HepG2 (cell line): ENCODE measurements around the gene TNS4. TPM values are rescaled to one million over a fixed set of nuclear protein-coding genes. Genes with fewer than 3 reads are reported as not detected.

Source experiments
- ATAC-seq: fragments of 200-7000 bp; cut with Tn5 transposase; 3 replicates; pipeline ENCODE4 v1.9.1; 2020; ENCODE audit warnings: mild to moderate bottlenecking, moderate library complexity
- BruUV-seq: library from RNA; stranded (reverse); fragments of 400-500 nt; replicated peaks from 2 replicates; lab custom pipeline; 2021; lab: Mats Ljungman, UMichigan
- CTCF ChIA-PET: fragments of 300-600 bp; formaldehyde crosslinking; extraction: SDS; loops from one replicate; lab custom pipeline; 2021; ENCODE audit warnings: low total read pairs, inconsistent platforms, low intra/inter-chr PET ratio; lab: Yijun Ruan, JAX
- POLR2A ChIA-PET: fragments of 350-600 bp; sonication (Branson Sonifier 250); formaldehyde crosslinking; loops from one replicate; lab custom pipeline; 2020; ENCODE audit warnings: antibody characterized with exemption, inconsistent platforms; lab: Yijun Ruan, JAX
- DNase-seq: peaks from one replicate; pipeline ENCODE4 v3.0.0-alpha.2; 2015; ENCODE audit warnings: low spot score
- FAIRE-seq: peaks from 3 replicates; lab custom pipeline; 2011; peaks lifted over from hg19 to GRCh38; lab: Jason Lieb, UNC
- H2AFZ ChIP-seq: one replicate; pipeline ENCODE4 v1.6.1; 2011; ENCODE audit warnings: low read length, inconsistent platforms
- H3K27ac ChIP-seq: fragments of 300-600 bp; 3 replicates; pipeline ENCODE4 v1.8.0; 2011; ENCODE audit warnings: mixed run types, mild to moderate bottlenecking, mixed read lengths, low read length, inconsistent platforms; ENCODE audit not compliant: insufficient read depth; ENCODE audit errors: extremely low read length
- H3K27me3 ChIP-seq, 2 experiments: fragments of 200-600 bp in 1 of 2; 2 replicates in 1 of 2; 3 replicates in 1 of 2; pipeline versions ENCODE4 v1.6.0 to v1.8.0; 2011; ENCODE audit warnings: low read length in 2 of 2, mild to moderate bottlenecking in 2 of 2, moderate library complexity in 2 of 2, inconsistent platforms in 1 of 2; ENCODE audit not compliant: insufficient read depth in 2 of 2, control insufficient read depth in 1 of 2
- H3K36me3 ChIP-seq, 2 experiments: fragments of 200-600 bp in 1 of 2; replicated peaks in 1 of 2; 2 replicates in 1 of 2; 3 replicates in 1 of 2; pipeline versions ENCODE4 v1.5.1 to v1.8.0; 2011; ENCODE audit warnings: low read length in 2 of 2, inconsistent platforms in 1 of 2; ENCODE audit not compliant: insufficient read depth in 2 of 2, control insufficient read depth in 1 of 2
- H3K4me1 ChIP-seq: 2 replicates; pipeline ENCODE4 v1.5.1; 2012; ENCODE audit warnings: low read length, inconsistent platforms; ENCODE audit not compliant: insufficient read depth
- H3K4me2 ChIP-seq: 2 replicates; pipeline ENCODE4 v1.6.0; 2011; ENCODE audit warnings: low read depth, low read length, inconsistent platforms
- H3K4me3 ChIP-seq, 3 experiments: fragments of 200-600 bp in 1 of 3; sonication (generic), shearing (Covaris generic) in 1 of 3; replicated peaks in 1 of 3; 2 replicates each; pipeline ENCODE4 v1.5.1; 2011 to 2016; ENCODE audit warnings: low read length in 3 of 3, inconsistent platforms in 2 of 3, low read depth in 2 of 3, mild to moderate bottlenecking in 2 of 3, control low read depth in 1 of 3, mixed read lengths in 1 of 3; ENCODE audit not compliant: insufficient read depth in 1 of 3
- H3K79me2 ChIP-seq: one replicate; pipeline ENCODE4 v1.6.1; 2011; ENCODE audit warnings: low read length, inconsistent platforms; ENCODE audit not compliant: insufficient read depth
- H3K9ac ChIP-seq: 2 replicates; pipeline ENCODE4 v1.6.0; 2011; ENCODE audit warnings: mild to moderate bottlenecking, low read depth, low read length, inconsistent platforms; ENCODE audit not compliant: insufficient read depth
- H3K9me3 ChIP-seq: 2 replicates; pipeline ENCODE4 v1.5.1; 2012; ENCODE audit warnings: mild to moderate bottlenecking, low read length
- H4K20me1 ChIP-seq: 2 replicates; pipeline ENCODE4 v1.6.0; 2011; ENCODE audit warnings: inconsistent platforms, mild to moderate bottlenecking, low read length, moderate library complexity; ENCODE audit not compliant: insufficient read depth
- CERS6 ChIP-seq: sonication (generic); formaldehyde crosslinking; IDR thresholded peaks from 2 replicates; pipeline ENCODE4 v1.5.0; 2020; ENCODE audit warnings: missing genetic modification reagents
- MYC ChIP-seq: sonication (generic); formaldehyde crosslinking; IDR thresholded peaks from 2 replicates; pipeline ENCODE4 v1.9.0; 2021; ENCODE audit warnings: missing genetic modification reagents, borderline replicate concordance
- RBM22 ChIP-seq: fragments of 200-400 bp; formaldehyde crosslinking; optimal IDR thresholded peaks from 2 replicates; pipeline ENCODE3; 2017; ENCODE audit warnings: mild to moderate bottlenecking, low read length, moderate library complexity
- REL ChIP-seq: sonication (generic); formaldehyde crosslinking; conservative IDR thresholded peaks from 2 replicates; pipeline ENCODE4 v1.8.0; 2022; ENCODE audit warnings: mild to moderate bottlenecking, missing genetic modification reagents, moderate library complexity
- SP140L ChIP-seq: sonication (generic); formaldehyde crosslinking; IDR thresholded peaks from 2 replicates; pipeline ENCODE4 v1.4.0; 2020; ENCODE audit warnings: missing genetic modification reagents, borderline replicate concordance
- whole genome bisulfite sequencing: methylation state at CpG from one replicate; pipeline ENCODE4 v1.1.6; 2017; ENCODE audit warnings: low lambda C conversion rate; 5-methylcytosine and 5-hydroxymethylcytosine counted together
- in situ Hi-C: cut with HindIII; loops from 2 replicates; pipeline ENCODE4 v1.10.0; 2017; ENCODE audit warnings: low pct_unique_long_range_greater_than_20kb; ENCODE audit not compliant: extremely low pct_ligation_motif_present
- intact Hi-C: fragments of 100-400 bp; cut with micrococcal nuclease; formaldehyde crosslinking; loops from one replicate; pipeline ENCODE4 v1.10.0; 2022; ENCODE audit not compliant: unreplicated experiment
- polyA plus RNA-seq, 8 experiments: library from polyadenylated mRNA; depleted of rRNA in 3 of 8; stranded (reverse) in 7 of 8; unstranded in 1 of 8; fragments of >200 nt; fragmentation: Illumina TruSeq in 4 of 8; extraction: Trizol in 4 of 8; gene quantifications; 2 replicates each; pipeline versions ENCODE4 v1.2.1 to v1.2.3, GENCODE V29; 2011 to 2016; ENCODE audit warnings: low read depth in 4 of 8, missing spikeins in 1 of 8, mixed read lengths in 1 of 8; ENCODE audit not compliant: insufficient read depth in 1 of 8
- total RNA-seq, 5 experiments: library from RNA; depleted of rRNA; stranded (reverse); fragments of >200 nt; fragmentation: Illumina TruSeq; extraction: Trizol; gene quantifications; 2 replicates each; pipeline ENCODE4 v1.2.3, GENCODE V29; 2016; ENCODE audit warnings: low read depth in 1 of 5

Gene TNS4
- total and polyA plus RNA-seq, 2 of the 13 experiments (the other 11 are each of a cell fraction or from before 2014, with no cell fraction given) = 0.58 to 2.1 TPM

GRCh38 chr17:40474419-40475002 lies 26.9 kb downstream of the TNS4 start:
- DNase-seq = no peak
- no peak overlapping the region for H3K4me2 ChIP-seq
- H3K4me3 ChIP-seq = no peak overlapping the region
- no TSS peak for BruUV-seq
- ChIA-PET CTCF (no interaction called here), POLR2A (interaction anchor here (0.8 kb wide), 1 partner anchor 26 kb away, joined by 4 read pairs; no protein-coding TSS in a partner anchor)
- in situ Hi-C loops (no loop called here), intact Hi-C loops (loop anchor here (5.0 kb wide), 1 partner anchor 58 kb away; no protein-coding TSS in a partner anchor)
- WGBS = 56% methylated on average over 9 of the region's 9 CpGs
- H3K9me3 ChIP-seq = no peaks in the 10 kb centered on the region
- peaks cover 51% of the 10 kb centered on the region for H3K4me1 ChIP-seq
- H3K36me3 ChIP-seq = no peaks in the 10 kb centered on the region
- H2AFZ ChIP-seq = no peak overlapping the region
- no peaks in the 10 kb centered on the region for H3K27me3 ChIP-seq
- no peak; the same call in 2 of the 3 replicates for ATAC-seq
- TF ChIP-seq SP140L = no peak
- TF ChIP-seq MYC (CRISPR knock-in tag) = 0 out of 2 replicates have a peak, but pooled peaks have one; percentile 20
- TF ChIP-seq CERS6 (CRISPR knock-in tag) = no peak
- TF ChIP-seq REL (CRISPR knock-in tag) = 0 out of 2 replicates have a peak, but pooled peaks have one; percentile 10
- peak; percentile 51 for TF ChIP-seq RBM22
- TF ChIP-seq, all 625 proteins: peak for 3
- Histone ChIP-seq H4K20me1 (no peaks in the 10 kb centered on the region), H3K79me2 (no peaks in the 10 kb centered on the region), H3K9ac (no peak overlapping the region), H3K27ac (no peak overlapping the region)
- FAIRE-seq = no peak
